ENCODE data around the gene JPH2. TPM values are rescaled to one million over a fixed set of nuclear protein-coding genes. Genes with fewer than 3 reads are reported as not detected.

Gene JPH2
- total RNA-seq, 1 donor from 2014 or later, result 188 TPM

- DNase-seq, result no peak
Observed at GRCh38 chr20:44099832-44100231, 87.2 kb downstream of the JPH2 start.

GRCh38 chr20:44098657-44099056 is 88.3 kb downstream of the JPH2 start:
- no peak for DNase-seq

- no peak for DNase-seq
Observed at GRCh38 chr20:44098256-44098630, 88.7 kb downstream of the JPH2 start.

- no peak for DNase-seq
Observed at GRCh38 chr20:44097521-44098255, 89.3 kb downstream of the JPH2 start.

- no peak for DNase-seq
Observed at GRCh38 chr20:44095831-44096230, 91.2 kb downstream of the JPH2 start.

GRCh38 chr20:44093249-44093582 is 93.8 kb downstream of the JPH2 start:
- DNase-seq, result no peak

- no peak for DNase-seq
Observed at GRCh38 chr20:44092551-44093248, 94.3 kb downstream of the JPH2 start.

GRCh38 chr20:44091026-44091425 is 96.0 kb downstream of the JPH2 start:
- no peak for DNase-seq

- DNase-seq, result no peak
Observed at GRCh38 chr20:44089987-44090674, 96.9 kb downstream of the JPH2 start.

- no peak for DNase-seq
Observed at GRCh38 chr20:44087857-44088120, 99.2 kb downstream of the JPH2 start.

- DNase-seq, result peak; percentile 62
Observed at GRCh38 chr20:44087051-44087856, 99.7 kb downstream of the JPH2 start.

- DNase-seq, result no peak
Observed at GRCh38 chr20:44085616-44086434, 101.2 kb downstream of the JPH2 start.

GRCh38 chr20:44084891-44085290 is 102.1 kb downstream of the JPH2 start:
- DNase-seq, result no peak

GRCh38 chr20:44084439-44084838 is 102.5 kb downstream of the JPH2 start:
- DNase-seq, result no peak

GRCh38 chr20:44083220-44083933 is 103.6 kb downstream of the JPH2 start:
- peak; percentile 80 for DNase-seq

- DNase-seq, result no peak
Observed at GRCh38 chr20:44081888-44082287, 105.1 kb downstream of the JPH2 start.

- DNase-seq, result no peak
Observed at GRCh38 chr20:44081476-44081875, 105.5 kb downstream of the JPH2 start.

- DNase-seq, result peak; percentile 91
Observed at GRCh38 chr20:44080646-44081267, 106.2 kb downstream of the JPH2 start.

- DNase-seq, result no peak
Observed at GRCh38 chr20:44080064-44080463, 106.9 kb downstream of the JPH2 start.

GRCh38 chr20:44079291-44079690 is 107.7 kb downstream of the JPH2 start:
- DNase-seq, result no peak

GRCh38 chr20:44075950-44076232 is 111.1 kb downstream of the JPH2 start:
- DNase-seq, result no peak
